ENCODE results near the gene ST6GAL1. TPM values are rescaled to one million over a fixed set of nuclear protein-coding genes. Genes with fewer than 3 reads are reported as not detected.

The ST6GAL1 gene
- total RNA-seq, 1 donor from 2014 or later, result 59.9 TPM

- Histone ChIP-seq H3K4me3 (no peak overlapping the region), H3K4me1 (peaks cover 0 to 8% of the 10 kb centered on the region in 2 donors), H3K36me3 (no peaks in the 10 kb centered on the region), H3K27ac (no peak overlapping the region), H3K9me3 (no peaks in the 10 kb centered on the region), H3K27me3 (no peaks in the 10 kb centered on the region)
- intact Hi-C loops (cut with DNase I), result no loop called here
- TF ChIP-seq, protein P1, sequence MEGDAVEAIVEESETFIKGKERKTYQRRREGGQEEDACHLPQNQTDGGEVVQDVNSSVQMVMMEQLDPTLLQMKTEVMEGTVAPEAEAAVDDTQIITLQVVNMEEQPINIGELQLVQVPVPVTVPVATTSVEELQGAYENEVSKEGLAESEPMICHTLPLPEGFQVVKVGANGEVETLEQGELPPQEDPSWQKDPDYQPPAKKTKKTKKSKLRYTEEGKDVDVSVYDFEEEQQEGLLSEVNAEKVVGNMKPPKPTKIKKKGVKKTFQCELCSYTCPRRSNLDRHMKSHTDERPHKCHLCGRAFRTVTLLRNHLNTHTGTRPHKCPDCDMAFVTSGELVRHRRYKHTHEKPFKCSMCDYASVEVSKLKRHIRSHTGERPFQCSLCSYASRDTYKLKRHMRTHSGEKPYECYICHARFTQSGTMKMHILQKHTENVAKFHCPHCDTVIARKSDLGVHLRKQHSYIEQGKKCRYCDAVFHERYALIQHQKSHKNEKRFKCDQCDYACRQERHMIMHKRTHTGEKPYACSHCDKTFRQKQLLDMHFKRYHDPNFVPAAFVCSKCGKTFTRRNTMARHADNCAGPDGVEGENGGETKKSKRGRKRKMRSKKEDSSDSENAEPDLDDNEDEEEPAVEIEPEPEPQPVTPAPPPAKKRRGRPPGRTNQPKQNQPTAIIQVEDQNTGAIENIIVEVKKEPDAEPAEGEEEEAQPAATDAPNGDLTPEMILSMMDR (IDR thresholded peaks at IDR 0.05), result peak; percentile 55 to 68 (median 58)
- no peak for DNase-seq (ENCODE audit: low spot score in 2 of 2)
These were observed 182.8 kb downstream of the ST6GAL1 start for GRCh38 chr3:187112934-187113793.

- no peak for DNase-seq (ENCODE audit: low spot score in 2 of 2)
These were observed 184.2 kb downstream of the ST6GAL1 start for GRCh38 chr3:187114511-187114910.

GRCh38 chr3:187120326-187120725 lies 190.0 kb downstream of the ST6GAL1 start:
- Histone ChIP-seq H3K27ac (no peak overlapping the region), H3K4me3 (no peak overlapping the region), H3K9me3 (no peaks in the 10 kb centered on the region), H3K4me1 (no peaks in the 10 kb centered on the region), H3K27me3 (no peaks in the 10 kb centered on the region), H3K36me3 (no peaks in the 10 kb centered on the region)
- no peak for DNase-seq (ENCODE audit: low spot score in 2 of 2)
- intact Hi-C loops (cut with DNase I), result no loop called here
- TF ChIP-seq, protein P1 (IDR thresholded peaks at IDR 0.05), result no peak

More at GRCh38 chr3:187114511-187114910, 184.2 kb downstream of the ST6GAL1 start:
- Histone ChIP-seq H3K4me3 (no peak overlapping the region), H3K9me3 (no peaks in the 10 kb centered on the region), H3K27ac (no peak overlapping the region), H3K4me1 (no peaks in the 10 kb centered on the region), H3K27me3 (no peaks in the 10 kb centered on the region), H3K36me3 (no peaks in the 10 kb centered on the region)
- intact Hi-C loops (cut with DNase I), result loop anchor here (2.0 kb wide), 1 partner anchor 50 kb away; no protein-coding TSS in a partner anchor
- TF ChIP-seq, protein P1 (IDR thresholded peaks at IDR 0.05), result no peak

- Histone ChIP-seq H3K9me3 (no peaks in the 10 kb centered on the region), H3K27ac (no peak overlapping the region), H3K4me1 (no peaks in the 10 kb centered on the region), H3K36me3 (no peaks in the 10 kb centered on the region), H3K27me3 (no peaks in the 10 kb centered on the region), H3K4me3 (no peak overlapping the region)
- intact Hi-C loops (cut with DNase I), result no loop called here
- DNase-seq (ENCODE audit: low spot score in 2 of 2), result no peak
- TF ChIP-seq, protein P1 (IDR thresholded peaks at IDR 0.05), result no peak
These were observed 191.9 kb downstream of the ST6GAL1 start for GRCh38 chr3:187122261-187122660.

DNA sequence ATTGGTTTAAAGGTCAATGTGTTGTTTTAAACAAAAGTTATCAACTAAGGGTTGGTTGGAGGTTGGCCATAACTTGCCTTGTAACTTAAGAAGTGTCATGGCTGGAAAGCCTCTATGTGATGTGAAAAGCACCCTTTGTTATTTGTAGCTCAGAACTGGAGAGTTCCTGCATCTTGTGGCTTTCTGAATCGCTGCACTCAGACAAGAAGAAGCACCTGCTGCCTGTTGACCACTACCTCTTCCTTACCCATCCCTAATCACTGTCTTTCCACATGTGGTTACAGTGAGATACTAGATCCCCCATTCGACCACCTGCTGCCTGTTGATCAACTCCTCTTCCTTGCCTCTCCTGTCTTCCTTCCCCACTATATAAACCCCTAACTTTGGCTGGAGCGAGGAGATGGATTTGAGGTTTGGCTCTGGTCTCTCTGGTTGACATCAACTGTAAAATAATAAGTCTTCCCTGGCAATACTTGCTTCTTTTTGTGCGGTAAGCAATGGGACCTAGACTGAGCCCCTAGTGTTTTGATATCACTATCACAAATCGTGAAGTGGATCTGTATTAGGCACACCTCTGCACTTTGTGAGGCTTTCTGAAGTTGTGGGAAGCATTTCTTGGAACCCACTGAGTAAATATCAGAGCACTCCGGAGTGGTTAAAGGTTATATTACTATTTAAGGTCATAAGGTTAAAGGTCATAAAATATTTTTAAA lies 195.1 kb downstream of the ST6GAL1 start:
- DNase-seq (ENCODE audit: low spot score in 2 of 2), result no peak
- TF ChIP-seq, protein P1 (IDR thresholded peaks at IDR 0.05), result no peak
- no peaks in the 10 kb centered on the region for H3K9me3 ChIP-seq

More for the DNA sequence above, 195.1 kb downstream of the ST6GAL1 start:
- no peaks in the 10 kb centered on the region for H3K27me3 ChIP-seq
- H3K27ac ChIP-seq, result no peak overlapping the region
- no peak overlapping the region for H3K4me3 ChIP-seq
- peaks cover 4 to 6% of the 10 kb centered on the region in 2 donors for H3K4me1 ChIP-seq
- no peaks in the 10 kb centered on the region for H3K36me3 ChIP-seq
- intact Hi-C loops (cut with DNase I), result no loop called here

Other genes starting within 250 kb of the ST6GAL1 start
- not detected for gene KNG1, start 213.2 kb upstream of the ST6GAL1 start, total RNA-seq
- 260 TPM for gene EIF4A2, start 146.9 kb upstream of the ST6GAL1 start, total RNA-seq
- gene RFC4, start 124.0 kb upstream of the ST6GAL1 start, total RNA-seq, result 23.8 TPM
- gene ADIPOQ, start 87.8 kb upstream of the ST6GAL1 start, total RNA-seq, result 8.2 TPM
- 3.1 TPM for gene RPL39L, start 209.0 kb downstream of the ST6GAL1 start, total RNA-seq